CD4-positive, alpha-beta T cell treated with Interferon gamma for 1 hour (primary cell): ENCODE results near the gene MX2.
"Not testable (repeated sequence)": the region's sequence is repeated elsewhere in the genome, so short reads cannot be mapped to it uniquely, and the experiment has no call there.

Experiments used
- DNase-seq: peaks from one replicate; pipeline ENCODE4 v3.0.0-alpha.2; 2020

Gene MX2

GRCh38 chr21:41361786-41362604 lies at the start of gene MX2:
Gene MX2 (plus strand): TSS chr21:41362027. CDS start chr21:41376907, 14,880 bp downstream.
- peak; percentile 90 for DNase-seq

- DNase-seq = not testable (repeated sequence)
Measured at GRCh38 chr21:41313285-41314164, 48.3 kb upstream of the MX2 start.

GRCh38 chr21:41315726-41316125 lies 46.1 kb upstream of the MX2 start:
- DNase-seq = no peak

- no peak for DNase-seq
Measured at GRCh38 chr21:41316200-41317062, 45.4 kb upstream of the MX2 start, which contains the start of gene FAM3B. Gene FAM3B (plus strand): TSS chr21:41316801. CDS start chr21:41316880, 79 bp downstream.

GRCh38 chr21:41317063-41317392 lies 44.8 kb upstream of the MX2 start:
- DNase-seq = no peak

- DNase-seq = no peak
Measured at GRCh38 chr21:41317458-41317857, 44.4 kb upstream of the MX2 start.

GRCh38 chr21:41318218-41318617 lies 43.6 kb upstream of the MX2 start:
- DNase-seq = no peak

- no peak for DNase-seq
Measured at GRCh38 chr21:41319273-41319672, 42.6 kb upstream of the MX2 start.

GRCh38 chr21:41321211-41321907 lies 40.5 kb upstream of the MX2 start:
- no peak for DNase-seq

GRCh38 chr21:41321908-41322495 lies 39.8 kb upstream of the MX2 start:
- no peak for DNase-seq

- DNase-seq = no peak
Measured at GRCh38 chr21:41322496-41323382, 39.1 kb upstream of the MX2 start.

- DNase-seq = no peak
Measured at GRCh38 chr21:41325138-41325912, 36.5 kb upstream of the MX2 start.

GRCh38 chr21:41326414-41327080 lies 35.3 kb upstream of the MX2 start:
- no peak for DNase-seq

- DNase-seq = no peak
Measured at GRCh38 chr21:41327753-41328152, 34.1 kb upstream of the MX2 start.

GRCh38 chr21:41328660-41329607 lies 32.9 kb upstream of the MX2 start:
- DNase-seq = no peak

- no peak for DNase-seq
Measured at GRCh38 chr21:41333752-41334151, 28.1 kb upstream of the MX2 start.

- no peak for DNase-seq
Measured at GRCh38 chr21:41337515-41337914, 24.3 kb upstream of the MX2 start.

- DNase-seq = no peak
Measured at GRCh38 chr21:41338455-41338854, 23.4 kb upstream of the MX2 start.
